GM12874 (cell line): Measurements from ENCODE around the gene ZNF445.

ENCODE experiments used
- TF ChIP-seq, protein P1 (sequence below): IDR thresholded peaks from 2 replicates; pipeline ENCODE4 v1.5.1; 2011; ENCODE audit warnings: low read depth, mild to moderate bottlenecking, control low read depth, low read length, moderate library complexity; ENCODE audit not compliant: insufficient read depth

Gene ZNF445

DNA sequence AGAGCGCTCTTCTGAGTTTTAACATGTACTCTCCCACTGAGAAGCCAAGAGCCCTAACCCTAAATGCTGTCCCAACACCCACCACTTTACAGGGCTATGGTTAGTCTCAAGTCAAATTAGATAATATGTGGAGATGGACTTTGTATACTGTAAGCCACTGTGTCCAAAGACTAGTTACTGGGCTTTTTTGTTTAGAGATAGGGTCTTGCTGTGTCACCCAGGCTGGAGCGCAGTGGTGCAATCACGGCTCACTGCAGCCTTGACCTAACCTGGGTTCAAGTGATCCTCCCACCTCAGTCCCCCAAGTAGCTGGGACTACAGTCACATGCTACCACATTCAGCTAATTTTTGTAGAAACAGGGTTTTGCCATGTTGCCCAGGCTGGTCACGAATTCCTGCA is 23.2 kb downstream of the ZNF445 start:
- TF ChIP-seq, protein P1, sequence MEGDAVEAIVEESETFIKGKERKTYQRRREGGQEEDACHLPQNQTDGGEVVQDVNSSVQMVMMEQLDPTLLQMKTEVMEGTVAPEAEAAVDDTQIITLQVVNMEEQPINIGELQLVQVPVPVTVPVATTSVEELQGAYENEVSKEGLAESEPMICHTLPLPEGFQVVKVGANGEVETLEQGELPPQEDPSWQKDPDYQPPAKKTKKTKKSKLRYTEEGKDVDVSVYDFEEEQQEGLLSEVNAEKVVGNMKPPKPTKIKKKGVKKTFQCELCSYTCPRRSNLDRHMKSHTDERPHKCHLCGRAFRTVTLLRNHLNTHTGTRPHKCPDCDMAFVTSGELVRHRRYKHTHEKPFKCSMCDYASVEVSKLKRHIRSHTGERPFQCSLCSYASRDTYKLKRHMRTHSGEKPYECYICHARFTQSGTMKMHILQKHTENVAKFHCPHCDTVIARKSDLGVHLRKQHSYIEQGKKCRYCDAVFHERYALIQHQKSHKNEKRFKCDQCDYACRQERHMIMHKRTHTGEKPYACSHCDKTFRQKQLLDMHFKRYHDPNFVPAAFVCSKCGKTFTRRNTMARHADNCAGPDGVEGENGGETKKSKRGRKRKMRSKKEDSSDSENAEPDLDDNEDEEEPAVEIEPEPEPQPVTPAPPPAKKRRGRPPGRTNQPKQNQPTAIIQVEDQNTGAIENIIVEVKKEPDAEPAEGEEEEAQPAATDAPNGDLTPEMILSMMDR, result no peak

- TF ChIP-seq, protein P1, result no peak
Observed at GRCh38 chr3:44451441-44451840, 26.0 kb downstream of the ZNF445 start.

- TF ChIP-seq, protein P1, result no peak
Observed at GRCh38 chr3:44446929-44447328, 30.5 kb downstream of the ZNF445 start.

- TF ChIP-seq, protein P1, result no peak
Observed at GRCh38 chr3:44445786-44446185, 31.7 kb downstream of the ZNF445 start.

- TF ChIP-seq, protein P1, result no peak
Observed at GRCh38 chr3:44444896-44445691, 32.4 kb downstream of the ZNF445 start.

- TF ChIP-seq, protein P1, result no peak
Observed at GRCh38 chr3:44444437-44444836, 33.0 kb downstream of the ZNF445 start.

DNA sequence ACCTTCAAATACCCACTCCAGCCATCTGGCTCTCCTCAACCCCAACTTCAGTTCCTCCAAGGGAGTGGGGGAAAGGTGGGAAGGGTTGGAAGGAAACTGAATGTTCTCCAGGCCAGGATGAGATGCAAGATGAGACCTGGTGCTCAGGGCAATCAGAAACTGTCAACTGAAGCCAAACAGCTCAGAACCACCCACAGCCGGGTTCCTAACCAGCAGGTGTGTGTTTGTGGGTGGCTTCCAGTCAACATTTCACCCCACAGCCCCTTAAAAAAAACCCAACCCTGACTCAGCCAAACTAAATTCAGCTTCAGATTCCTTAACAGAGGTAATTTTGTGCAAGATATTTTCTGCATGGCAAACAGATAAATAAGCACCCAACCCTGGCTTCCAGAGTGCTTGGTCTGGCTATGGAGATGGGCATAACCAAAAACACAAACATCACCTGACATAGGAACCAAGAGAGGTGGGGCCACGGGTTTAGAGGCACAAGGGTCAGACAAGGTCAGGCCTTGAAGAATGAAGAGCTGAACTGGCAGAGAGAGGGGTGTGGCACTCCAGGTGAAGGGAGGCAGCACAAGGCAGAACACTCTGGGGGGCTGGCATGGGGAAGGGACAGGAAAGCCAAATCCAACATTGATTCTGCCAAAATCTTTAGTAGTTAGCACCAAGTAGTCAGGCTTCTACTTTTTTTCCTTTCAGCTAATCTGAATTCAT is 34.7 kb downstream of the ZNF445 start:
- TF ChIP-seq, protein P1, result no peak
